Endothelial cell of umbilical vein (primary cell): Measurements from ENCODE around the gene PPM1M.

Experiments used
- CTCF ChIP-seq, 2 donors: IDR thresholded peaks; 1 replicate in 1 of 2; 2 replicates in 1 of 2; pipeline ENCODE4 v1.5.1; 2011; ENCODE audit warnings: low read length in 2 of 2, mild to moderate bottlenecking in 2 of 2, moderate library complexity in 2 of 2, control low read depth in 1 of 2, inconsistent platforms in 1 of 2, low read depth in 1 of 2; ENCODE audit not compliant: insufficient read depth in 1 of 2; ENCODE audit errors: extremely low read depth in 1 of 2
- EZH2 ChIP-seq: IDR thresholded peaks from 2 replicates; pipeline ENCODE4 v1.6.1; 2012; ENCODE audit warnings: borderline replicate concordance, low read depth, mild to moderate bottlenecking, moderate library complexity, low read length, inconsistent platforms; ENCODE audit not compliant: severe bottlenecking
- POLR2AphosphoS5 ChIP-seq: IDR thresholded peaks from 2 replicates; pipeline ENCODE4 v1.6.1; 2012; ENCODE audit warnings: low read depth, mild to moderate bottlenecking, control low read depth, low read length, moderate library complexity; ENCODE audit not compliant: insufficient read depth

GRCh38 chr3:52294320-52295150 lies 49.0 kb downstream of the PPM1M start:
- TF ChIP-seq EZH2 = no peak
- TF ChIP-seq POLR2AphosphoS5 = no peak
- TF ChIP-seq CTCF (IDR thresholded peaks at IDR 0.05; ENCODE audit: extremely low read depth in 1 of 2, insufficient read depth in 1 of 2, low read depth in 1 of 2, low read length in 2 of 2) = no peak
